DMS53 treated with DMSO at 0.1 percent for 48 hours (cell line): ENCODE results near the gene OR7G1.

Experiments
- DNase-seq: peaks from one replicate; lab custom pipeline; 2025; ENCODE audit not compliant: unreplicated experiment; lab: John Stamatoyannopoulos, UW

OR7G1 gene

GRCh38 chr19:9115307-9115813, at the start of gene OR7G1:
Gene OR7G1 (minus strand): TSS chr19:9115763. CDS start chr19:9115763, 0 bp downstream.
- DNase-seq, result no peak

GRCh38 chr19:9165261-9165660, 49.7 kb upstream of the OR7G1 start:
- DNase-seq, result no peak

GRCh38 chr19:9161427-9161826, 45.9 kb upstream of the OR7G1 start:
- DNase-seq, result no peak

- DNase-seq, result no peak
Observed at GRCh38 chr19:9159891-9160290, 44.3 kb upstream of the OR7G1 start.

- no peak for DNase-seq
Observed at GRCh38 chr19:9156304-9156703, 40.7 kb upstream of the OR7G1 start.

- DNase-seq, result no peak
Observed at GRCh38 chr19:9155591-9155990, 40.0 kb upstream of the OR7G1 start.

- no peak for DNase-seq
Observed at GRCh38 chr19:9151367-9151766, 35.8 kb upstream of the OR7G1 start.

- DNase-seq, result no peak
Observed at GRCh38 chr19:9150650-9151049, 35.1 kb upstream of the OR7G1 start.

- DNase-seq, result no peak
Observed at GRCh38 chr19:9149997-9150396, 34.4 kb upstream of the OR7G1 start.

GRCh38 chr19:9148697-9149096, 33.1 kb upstream of the OR7G1 start:
- DNase-seq, result no peak

GRCh38 chr19:9146882-9147281, 31.3 kb upstream of the OR7G1 start:
- DNase-seq, result no peak

- no peak for DNase-seq
Observed at GRCh38 chr19:9144920-9145319, 29.4 kb upstream of the OR7G1 start.

- DNase-seq, result peak; percentile 58
Observed at GRCh38 chr19:9140159-9140874, 24.8 kb upstream of the OR7G1 start, which contains the start of gene ZNF317. Gene ZNF317 (plus strand): TSS chr19:9140397. CDS start chr19:9156017, 15,620 bp downstream.

GRCh38 chr19:9139609-9140158, 24.1 kb upstream of the OR7G1 start:
- DNase-seq, result no peak

- no peak for DNase-seq
Observed at GRCh38 chr19:9132422-9132821, 16.9 kb upstream of the OR7G1 start.

GRCh38 chr19:9130965-9131364, 15.4 kb upstream of the OR7G1 start:
- DNase-seq, result no peak

GRCh38 chr19:9128171-9128570, 12.6 kb upstream of the OR7G1 start:
- no peak for DNase-seq

GRCh38 chr19:9126900-9127405, 11.4 kb upstream of the OR7G1 start, which contains the start of gene OR7G3:
Gene OR7G3 (minus strand): TSS chr19:9126950. CDS start chr19:9126950, 0 bp downstream.
- DNase-seq, result no peak

GRCh38 chr19:9116547-9116946, 984 bp upstream of the OR7G1 start:
- no peak for DNase-seq

- no peak for DNase-seq
Observed at GRCh38 chr19:9109959-9110358, 5.6 kb downstream of the OR7G1 start.

GRCh38 chr19:9107375-9107774, 8.2 kb downstream of the OR7G1 start, which contains the start of gene OR7G2:
Gene OR7G2 (minus strand): TSS chr19:9107475. CDS start chr19:9103243, 4,232 bp downstream.
- no peak for DNase-seq

GRCh38 chr19:9086761-9087160, 28.8 kb downstream of the OR7G1 start, which contains the start of gene OR1M1:
Gene OR1M1 (plus strand): TSS chr19:9087061. CDS start chr19:9093245, 6,184 bp downstream.
- DNase-seq, result no peak
